ENCODE measurements around the gene POR. TPM values are rescaled to one million over a fixed set of nuclear protein-coding genes. Genes with fewer than 3 reads are reported as not detected.

Gene POR
- total and polyA plus RNA-seq, 2 of the 13 experiments (the other 11 are each of a cell fraction or from before 2014, with no cell fraction given), result 145 to 266 TPM

- TF ChIP-seq, protein P1, sequence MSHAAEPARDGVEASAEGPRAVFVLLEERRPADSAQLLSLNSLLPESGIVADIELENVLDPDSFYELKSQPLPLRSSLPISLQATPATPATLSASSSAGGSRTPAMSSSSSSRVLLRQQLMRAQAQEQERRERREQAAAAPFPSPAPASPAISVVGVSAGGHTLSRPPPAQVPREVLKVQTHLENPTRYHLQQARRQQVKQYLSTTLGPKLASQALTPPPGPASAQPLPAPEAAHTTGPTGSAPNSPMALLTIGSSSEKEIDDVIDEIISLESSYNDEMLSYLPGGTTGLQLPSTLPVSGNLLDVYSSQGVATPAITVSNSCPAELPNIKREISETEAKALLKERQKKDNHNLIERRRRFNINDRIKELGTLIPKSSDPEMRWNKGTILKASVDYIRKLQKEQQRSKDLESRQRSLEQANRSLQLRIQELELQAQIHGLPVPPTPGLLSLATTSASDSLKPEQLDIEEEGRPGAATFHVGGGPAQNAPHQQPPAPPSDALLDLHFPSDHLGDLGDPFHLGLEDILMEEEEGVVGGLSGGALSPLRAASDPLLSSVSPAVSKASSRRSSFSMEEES (CRISPR knock-in tag; IDR thresholded peaks at IDR 0.05), result no peak
- TF ChIP-seq DMTF1 (CRISPR knock-in tag; IDR thresholded peaks at IDR 0.05), result no peak
- TF ChIP-seq FOXP4 (CRISPR knock-in tag; IDR thresholded peaks at IDR 0.05), result peak; percentile 31; the same call in 1 of the 2 replicates
- TF ChIP-seq, protein P2, sequence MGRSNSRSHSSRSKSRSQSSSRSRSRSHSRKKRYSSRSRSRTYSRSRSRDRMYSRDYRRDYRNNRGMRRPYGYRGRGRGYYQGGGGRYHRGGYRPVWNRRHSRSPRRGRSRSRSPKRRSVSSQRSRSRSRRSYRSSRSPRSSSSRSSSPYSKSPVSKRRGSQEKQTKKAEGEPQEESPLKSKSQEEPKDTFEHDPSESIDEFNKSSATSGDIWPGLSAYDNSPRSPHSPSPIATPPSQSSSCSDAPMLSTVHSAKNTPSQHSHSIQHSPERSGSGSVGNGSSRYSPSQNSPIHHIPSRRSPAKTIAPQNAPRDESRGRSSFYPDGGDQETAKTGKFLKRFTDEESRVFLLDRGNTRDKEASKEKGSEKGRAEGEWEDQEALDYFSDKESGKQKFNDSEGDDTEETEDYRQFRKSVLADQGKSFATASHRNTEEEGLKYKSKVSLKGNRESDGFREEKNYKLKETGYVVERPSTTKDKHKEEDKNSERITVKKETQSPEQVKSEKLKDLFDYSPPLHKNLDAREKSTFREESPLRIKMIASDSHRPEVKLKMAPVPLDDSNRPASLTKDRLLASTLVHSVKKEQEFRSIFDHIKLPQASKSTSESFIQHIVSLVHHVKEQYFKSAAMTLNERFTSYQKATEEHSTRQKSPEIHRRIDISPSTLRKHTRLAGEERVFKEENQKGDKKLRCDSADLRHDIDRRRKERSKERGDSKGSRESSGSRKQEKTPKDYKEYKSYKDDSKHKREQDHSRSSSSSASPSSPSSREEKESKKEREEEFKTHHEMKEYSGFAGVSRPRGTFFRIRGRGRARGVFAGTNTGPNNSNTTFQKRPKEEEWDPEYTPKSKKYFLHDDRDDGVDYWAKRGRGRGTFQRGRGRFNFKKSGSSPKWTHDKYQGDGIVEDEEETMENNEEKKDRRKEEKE (IDR thresholded peaks at IDR 0.05), result no peak
- TF ChIP-seq ZSCAN9 (CRISPR knock-in tag; IDR thresholded peaks at IDR 0.05; ENCODE audit: borderline replicate concordance), result peak; percentile 40; the same call in 1 of the 2 replicates
- peak; percentile 83 for TF ChIP-seq KDM1A (CRISPR knock-in tag; IDR thresholded peaks at IDR 0.05)
- 0 out of 2 replicates have a peak, but pooled peaks have one; percentile 26 for TF ChIP-seq SMAD1 (CRISPR knock-in tag; IDR thresholded peaks at IDR 0.05; ENCODE audit: borderline replicate concordance, low read depth)
- no peak; the same call in 1 of the 2 replicates for TF ChIP-seq ESRRA (CRISPR knock-in tag; IDR thresholded peaks at IDR 0.05; ENCODE audit: low read depth)
- TF ChIP-seq KDM4B (CRISPR knock-in tag; IDR thresholded peaks at IDR 0.05), result no peak
- no peak for TF ChIP-seq NR3C1 (CRISPR knock-in tag; IDR thresholded peaks at IDR 0.05)
- TF ChIP-seq HES4 (CRISPR knock-in tag; IDR thresholded peaks at IDR 0.05; ENCODE audit: borderline replicate concordance), result peak; percentile 70; the same call in 1 of the 2 replicates
- no peak for TF ChIP-seq SNAPC2 (CRISPR knock-in tag; IDR thresholded peaks at IDR 0.05)
- peak; percentile 80 for TF ChIP-seq PHF8 (CRISPR knock-in tag; IDR thresholded peaks at IDR 0.05)
- TF ChIP-seq, protein P3, sequence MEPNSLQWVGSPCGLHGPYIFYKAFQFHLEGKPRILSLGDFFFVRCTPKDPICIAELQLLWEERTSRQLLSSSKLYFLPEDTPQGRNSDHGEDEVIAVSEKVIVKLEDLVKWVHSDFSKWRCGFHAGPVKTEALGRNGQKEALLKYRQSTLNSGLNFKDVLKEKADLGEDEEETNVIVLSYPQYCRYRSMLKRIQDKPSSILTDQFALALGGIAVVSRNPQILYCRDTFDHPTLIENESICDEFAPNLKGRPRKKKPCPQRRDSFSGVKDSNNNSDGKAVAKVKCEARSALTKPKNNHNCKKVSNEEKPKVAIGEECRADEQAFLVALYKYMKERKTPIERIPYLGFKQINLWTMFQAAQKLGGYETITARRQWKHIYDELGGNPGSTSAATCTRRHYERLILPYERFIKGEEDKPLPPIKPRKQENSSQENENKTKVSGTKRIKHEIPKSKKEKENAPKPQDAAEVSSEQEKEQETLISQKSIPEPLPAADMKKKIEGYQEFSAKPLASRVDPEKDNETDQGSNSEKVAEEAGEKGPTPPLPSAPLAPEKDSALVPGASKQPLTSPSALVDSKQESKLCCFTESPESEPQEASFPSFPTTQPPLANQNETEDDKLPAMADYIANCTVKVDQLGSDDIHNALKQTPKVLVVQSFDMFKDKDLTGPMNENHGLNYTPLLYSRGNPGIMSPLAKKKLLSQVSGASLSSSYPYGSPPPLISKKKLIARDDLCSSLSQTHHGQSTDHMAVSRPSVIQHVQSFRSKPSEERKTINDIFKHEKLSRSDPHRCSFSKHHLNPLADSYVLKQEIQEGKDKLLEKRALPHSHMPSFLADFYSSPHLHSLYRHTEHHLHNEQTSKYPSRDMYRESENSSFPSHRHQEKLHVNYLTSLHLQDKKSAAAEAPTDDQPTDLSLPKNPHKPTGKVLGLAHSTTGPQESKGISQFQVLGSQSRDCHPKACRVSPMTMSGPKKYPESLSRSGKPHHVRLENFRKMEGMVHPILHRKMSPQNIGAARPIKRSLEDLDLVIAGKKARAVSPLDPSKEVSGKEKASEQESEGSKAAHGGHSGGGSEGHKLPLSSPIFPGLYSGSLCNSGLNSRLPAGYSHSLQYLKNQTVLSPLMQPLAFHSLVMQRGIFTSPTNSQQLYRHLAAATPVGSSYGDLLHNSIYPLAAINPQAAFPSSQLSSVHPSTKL (CRISPR knock-in tag; IDR thresholded peaks at IDR 0.05), result no peak
- TF ChIP-seq ZNF564 (CRISPR knock-in tag; IDR thresholded peaks at IDR 0.05), result no peak
These were observed 79.6 kb downstream of the POR start, which contains the start of gene TMEM120A (continued) for GRCh38 chr7:75994388-75995051.
